ENCODE measurements around the gene POLE4. TPM values are rescaled to one million over a fixed set of nuclear protein-coding genes. Genes with fewer than 3 reads are reported as not detected.

Gene POLE4
- total RNA-seq, 1 experiment from 2014 or later, result 34.4 TPM

GRCh38 chr2:75003276-75003675 lies 44.8 kb downstream of the POLE4 start:
- Mint-ChIP-seq H3K27ac (no peak overlapping the region), H3K27me3 (ENCODE audit: low read depth) (no peaks in the 10 kb centered on the region; the same call in 1 of the 2 replicates), H3K4me1 (no peaks in the 10 kb centered on the region), H3K36me3 (ENCODE audit: insufficient read depth in 1 of 3, low read depth in 3 of 3) (peaks cover 1 to 6% (median 5%) of the 10 kb centered on the region in 3 experiments; a peak in 3 of 7 replicates), H3K4me3 (no peak overlapping the region), H3K9me3 (no peaks in the 10 kb centered on the region; a peak in 1 of 5 replicates)
- H3K23me2 ChIP-seq (ENCODE audit: insufficient read length, low read depth, low read length, poor library complexity, severe bottlenecking), result no peaks in the 10 kb centered on the region
- H3K18ac ChIP-seq (ENCODE audit: insufficient read length, low read depth, low read length), result no peak overlapping the region
- no peak overlapping the region for H4K91ac ChIP-seq (ENCODE audit: insufficient read length, low read depth, low read length)
- no peak overlapping the region for H3K27ac ChIP-seq (ENCODE audit: insufficient read length, low read depth, low read length)
- H3K79me2 ChIP-seq (ENCODE audit: insufficient read depth, low read length), result no peaks in the 10 kb centered on the region
- no peak overlapping the region for H3K23ac ChIP-seq (ENCODE audit: insufficient read length, low read depth, low read length)
- H2BK15ac ChIP-seq (ENCODE audit: low read depth, low read length), result no peak overlapping the region
- no peak for DNase-seq
- H4K20me1 ChIP-seq (ENCODE audit: control insufficient read depth, insufficient read depth, insufficient read length), result no peaks in the 10 kb centered on the region
- H2BK12ac ChIP-seq (ENCODE audit: insufficient read length, low read depth, low read length), result no peak overlapping the region
- no peaks in the 10 kb centered on the region for H3K9me3 ChIP-seq (ENCODE audit: control insufficient read depth, low read depth, low read length)
- no peak overlapping the region for H3K9ac ChIP-seq (ENCODE audit: extremely low read depth, insufficient read length, low read length)
- no peak overlapping the region for H2BK120ac ChIP-seq (ENCODE audit: low read depth, low read length, poor library complexity, severe bottlenecking)
- H3T11ph ChIP-seq (ENCODE audit: low read length), result no peak overlapping the region
- H3K4me1 ChIP-seq (ENCODE audit: insufficient read depth, low read length), result no peaks in the 10 kb centered on the region
- H2AFZ ChIP-seq (ENCODE audit: low read length), result no peak overlapping the region
- TF ChIP-seq CTCF (conservative IDR thresholded peaks at IDR 0.05), result no peak
- no peak overlapping the region for H2AK5ac ChIP-seq (ENCODE audit: insufficient read length, low read length)
- no CpG with 5 or more reads among the region's 2 CpGs for WGBS (ENCODE audit: extremely low coverage, insufficient read length, low lambda C conversion rate)
- H3K4ac ChIP-seq (ENCODE audit: low read depth, low read length), result no peak overlapping the region
- H3K27me3 ChIP-seq (ENCODE audit: insufficient read depth, low read length), result no peaks in the 10 kb centered on the region
- H3K79me1 ChIP-seq (ENCODE audit: insufficient read depth, low read depth, low read length, poor library complexity, severe bottlenecking), result no peaks in the 10 kb centered on the region
- no peak overlapping the region for H4K5ac ChIP-seq (ENCODE audit: insufficient read length, low read depth, low read length)
- no peak overlapping the region for H3K14ac ChIP-seq (ENCODE audit: insufficient read depth, low read length)
- H3K56ac ChIP-seq (ENCODE audit: insufficient read length, low read depth, low read length), result no peak overlapping the region
- H3K4me2 ChIP-seq (ENCODE audit: insufficient read depth, insufficient read length, low read length), result no peak overlapping the region
- no peak overlapping the region for H4K8ac ChIP-seq (replicated peaks; ENCODE audit: insufficient read length, low read depth, low read length)
- H2BK5ac ChIP-seq (ENCODE audit: insufficient read length, low read length), result no peak overlapping the region
- no peak overlapping the region for H2BK20ac ChIP-seq (ENCODE audit: low read depth, low read length, poor library complexity, severe bottlenecking)

All from H9 (cell line).